KMS-11 (cell line): ENCODE results near the gene DEFB112.

ENCODE experiments used
- H2AFZ ChIP-seq: fragments of 200-600 bp; sonication (generic); 2 replicates; pipeline ENCODE4 v1.6.1; 2016; ENCODE audit warnings: antibody characterized with exemption, mixed run types, low read depth
- H3K27ac ChIP-seq: fragments of 200-600 bp; sonication (generic); 2 replicates; pipeline ENCODE4 v1.6.1; 2016; ENCODE audit warnings: mild to moderate bottlenecking, mixed run types
- H3K27me3 ChIP-seq: fragments of 200-600 bp; sonication (generic); 2 replicates; pipeline ENCODE4 v1.6.1; 2017; ENCODE audit warnings: mild to moderate bottlenecking, low read depth, mixed run types, moderate library complexity; ENCODE audit not compliant: insufficient read depth
- H3K36me3 ChIP-seq: fragments of 200-600 bp; sonication (generic); 2 replicates; pipeline ENCODE4 v1.6.1; 2017; ENCODE audit warnings: mild to moderate bottlenecking, mixed run types; ENCODE audit not compliant: insufficient read depth
- H3K4me1 ChIP-seq: fragments of 200-600 bp; sonication (generic); 2 replicates; pipeline ENCODE4 v1.6.1; 2016; ENCODE audit warnings: mild to moderate bottlenecking, low read depth, mixed run types; ENCODE audit not compliant: poor library complexity, severe bottlenecking
- H3K4me2 ChIP-seq: fragments of 200-600 bp; sonication (generic); 2 replicates; pipeline ENCODE4 v1.7.0; 2016; ENCODE audit warnings: mild to moderate bottlenecking, mixed run types
- H3K4me3 ChIP-seq: fragments of 200-600 bp; sonication (generic); IDR thresholded peaks from 2 replicates; pipeline ENCODE4 v1.6.1; 2017; ENCODE audit warnings: low read depth, low read length, mixed read lengths; ENCODE audit not compliant: insufficient read depth
- H3K79me2 ChIP-seq: fragments of 200-600 bp; sonication (generic); 2 replicates; pipeline ENCODE4 v1.6.1; 2016; ENCODE audit warnings: low read depth, mixed run types; ENCODE audit not compliant: insufficient read depth
- H3K9ac ChIP-seq: fragments of 200-600 bp; sonication (generic); 2 replicates; pipeline ENCODE4 v1.6.1; 2016; ENCODE audit warnings: mild to moderate bottlenecking, mixed run types
- H4K20me1 ChIP-seq: fragments of 200-600 bp; sonication (generic); 2 replicates; pipeline ENCODE4 v1.6.1; 2016; ENCODE audit warnings: mild to moderate bottlenecking, mixed run types; ENCODE audit not compliant: insufficient read depth
- TF ChIP-seq, protein P1 (sequence below): fragments of 200-600 bp; sonication (generic); conservative IDR thresholded peaks from 2 replicates; pipeline ENCODE4 v1.6.1; 2017; ENCODE audit warnings: low read depth, mild to moderate bottlenecking, antibody characterized with exemption, low read length, moderate library complexity, mixed read lengths

Gene DEFB112

DNA sequence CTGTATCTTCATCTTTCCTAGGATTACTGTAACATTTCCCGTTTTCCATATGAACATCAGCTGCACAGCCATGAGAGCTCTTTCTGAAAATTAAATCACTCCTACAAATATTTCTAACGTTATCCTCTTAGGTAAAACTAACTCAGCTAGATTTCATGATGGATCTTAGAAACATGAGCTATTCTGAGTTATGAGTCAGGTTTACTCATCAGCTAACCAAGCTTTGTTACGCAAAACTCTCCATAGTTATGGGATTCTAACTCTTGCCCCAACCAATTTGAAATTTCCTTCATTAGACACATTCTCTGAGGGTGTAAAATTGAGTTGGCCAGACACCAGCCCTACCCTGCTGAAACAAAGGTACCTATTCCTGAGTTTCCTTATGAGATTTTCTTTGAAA, 41.9 kb downstream of the DEFB112 start:
- Histone ChIP-seq H3K4me1 (no peaks in the 10 kb centered on the region), H3K79me2 (no peaks in the 10 kb centered on the region), H3K27ac (no peak overlapping the region), H3K4me3 (no peak overlapping the region), H3K4me2 (no peak overlapping the region), H3K27me3 (no peaks in the 10 kb centered on the region), H3K36me3 (no peaks in the 10 kb centered on the region), H4K20me1 (no peaks in the 10 kb centered on the region), H2AFZ (no peak overlapping the region), H3K9ac (no peak overlapping the region)
- TF ChIP-seq, protein P1, sequence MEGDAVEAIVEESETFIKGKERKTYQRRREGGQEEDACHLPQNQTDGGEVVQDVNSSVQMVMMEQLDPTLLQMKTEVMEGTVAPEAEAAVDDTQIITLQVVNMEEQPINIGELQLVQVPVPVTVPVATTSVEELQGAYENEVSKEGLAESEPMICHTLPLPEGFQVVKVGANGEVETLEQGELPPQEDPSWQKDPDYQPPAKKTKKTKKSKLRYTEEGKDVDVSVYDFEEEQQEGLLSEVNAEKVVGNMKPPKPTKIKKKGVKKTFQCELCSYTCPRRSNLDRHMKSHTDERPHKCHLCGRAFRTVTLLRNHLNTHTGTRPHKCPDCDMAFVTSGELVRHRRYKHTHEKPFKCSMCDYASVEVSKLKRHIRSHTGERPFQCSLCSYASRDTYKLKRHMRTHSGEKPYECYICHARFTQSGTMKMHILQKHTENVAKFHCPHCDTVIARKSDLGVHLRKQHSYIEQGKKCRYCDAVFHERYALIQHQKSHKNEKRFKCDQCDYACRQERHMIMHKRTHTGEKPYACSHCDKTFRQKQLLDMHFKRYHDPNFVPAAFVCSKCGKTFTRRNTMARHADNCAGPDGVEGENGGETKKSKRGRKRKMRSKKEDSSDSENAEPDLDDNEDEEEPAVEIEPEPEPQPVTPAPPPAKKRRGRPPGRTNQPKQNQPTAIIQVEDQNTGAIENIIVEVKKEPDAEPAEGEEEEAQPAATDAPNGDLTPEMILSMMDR: no peak

GRCh38 chr6:50003139-50003538, 46.6 kb downstream of the DEFB112 start:
- Histone ChIP-seq H3K27me3 (no peaks in the 10 kb centered on the region), H3K4me2 (no peak overlapping the region), H3K79me2 (no peaks in the 10 kb centered on the region), H3K9ac (no peak overlapping the region), H3K36me3 (no peaks in the 10 kb centered on the region), H2AFZ (no peak overlapping the region), H3K4me1 (no peaks in the 10 kb centered on the region), H4K20me1 (no peaks in the 10 kb centered on the region), H3K27ac (no peak overlapping the region), H3K4me3 (no peak overlapping the region)
- TF ChIP-seq, protein P1: no peak

GRCh38 chr6:49995278-49995677, 54.5 kb downstream of the DEFB112 start:
- no peak overlapping the region for H2AFZ ChIP-seq
- no peak overlapping the region for H3K27ac ChIP-seq
- no peaks in the 10 kb centered on the region for H3K79me2 ChIP-seq
- H3K4me3 ChIP-seq: no peak overlapping the region
- no peaks in the 10 kb centered on the region for H3K36me3 ChIP-seq
- H3K4me1 ChIP-seq: no peaks in the 10 kb centered on the region
- H3K9ac ChIP-seq: no peak overlapping the region
- no peak overlapping the region for H3K4me2 ChIP-seq
- TF ChIP-seq, protein P1: no peak
- no peaks in the 10 kb centered on the region for H3K27me3 ChIP-seq
- H4K20me1 ChIP-seq: no peaks in the 10 kb centered on the region
